BLaER1 treated with 17β-estradiol and CSF1 and Interleukin-3, amounts not matched to agents 10 nM and 100 nM (cell line): ENCODE results near the gene CSAD.

Source experiments
- H3K27ac ChIP-seq, 11 experiments: shearing (Covaris generic); formaldehyde crosslinking; 2 replicates each; pipeline ENCODE4 v1.8.1; 2022
- H3K27me3 ChIP-seq, 11 experiments: shearing (Covaris generic); formaldehyde crosslinking; 2 replicates each; pipeline ENCODE4 v1.8.1; 2022
- H3K36me3 ChIP-seq, 11 experiments: shearing (Covaris generic); formaldehyde crosslinking; 2 replicates each; pipeline ENCODE4 v1.8.1; 2022
- H3K4me1 ChIP-seq, 10 experiments: shearing (Covaris generic); formaldehyde crosslinking; 2 replicates each; pipeline ENCODE4 v1.8.1; 2022
- H3K4me2 ChIP-seq, 11 experiments: shearing (Covaris generic); formaldehyde crosslinking; 2 replicates each; pipeline ENCODE4 v1.8.1; 2022
- H3K4me3 ChIP-seq, 10 experiments: shearing (Covaris generic); formaldehyde crosslinking; 2 replicates each; pipeline ENCODE4 v1.8.1; 2022
- H3K9ac ChIP-seq, 11 experiments: shearing (Covaris generic); formaldehyde crosslinking; 2 replicates each; pipeline ENCODE4 v1.8.1; 2022
- H3K9me3 ChIP-seq, 11 experiments: shearing (Covaris generic); formaldehyde crosslinking; replicated peaks in 1 of 11; 2 replicates each; pipeline ENCODE4 v1.8.1; 2022
- H4K20me1 ChIP-seq, 11 experiments: shearing (Covaris generic); formaldehyde crosslinking; 2 replicates each; pipeline ENCODE4 v1.8.1; 2022
- Cebpa-rat ChIP-seq, 11 experiments: shearing (Covaris generic); IDR thresholded peaks; 2 replicates each; pipeline ENCODE4 v1.8.1; 2022

CSAD gene

DNA sequence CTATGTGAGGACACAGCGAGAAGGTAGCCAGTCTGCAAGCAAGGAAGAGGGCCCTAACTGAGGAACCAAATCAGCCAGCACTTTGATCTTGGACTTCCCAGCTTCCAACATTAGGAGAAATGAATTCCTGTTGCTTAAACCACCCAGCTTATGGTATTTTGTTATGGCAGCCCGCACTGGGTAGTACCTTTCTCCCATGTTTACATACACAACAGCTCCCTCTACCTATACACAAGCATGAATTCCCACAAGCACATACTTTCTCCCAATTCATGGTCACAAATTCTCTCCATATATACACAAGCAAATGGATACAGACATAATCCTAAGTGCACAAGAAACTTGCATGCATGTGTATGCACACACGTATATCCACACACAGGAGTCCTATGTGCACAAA lies 19.0 kb upstream of the CSAD start:
- H3K27ac ChIP-seq, result peak overlapping the region in 8 of 11 experiments; percentile 39 to 69 (median 62); a peak in 12 of 22 replicates
- no peak for TF ChIP-seq Cebpa-rat (IDR thresholded peaks at IDR 0.05)
- H3K9ac ChIP-seq, result peak overlapping the region in 2 of 11 experiments; percentile 45 to 47; a peak in 3 of 22 replicates
- H3K4me1 ChIP-seq, result peaks cover 57 to 78% (median 68%) of the 10 kb centered on the region in 10 experiments
- H3K36me3 ChIP-seq, result peaks cover 0 to 39% (median 13%) of the 10 kb centered on the region in 11 experiments; a peak in 11 of 22 replicates
- no peaks in the 10 kb centered on the region for H3K9me3 ChIP-seq
- H4K20me1 ChIP-seq, result peaks cover 0 to 28% (median 0%) of the 10 kb centered on the region in 11 experiments; a peak in 5 of 22 replicates
- H3K4me3 ChIP-seq, result peak overlapping the region in 4 of 10 experiments; percentile 4 to 40 (median 25); a peak in 4 of 20 replicates
- no peaks in the 10 kb centered on the region for H3K27me3 ChIP-seq
- peak overlapping the region; percentile 78 to 99 (median 89) for H3K4me2 ChIP-seq

DNA sequence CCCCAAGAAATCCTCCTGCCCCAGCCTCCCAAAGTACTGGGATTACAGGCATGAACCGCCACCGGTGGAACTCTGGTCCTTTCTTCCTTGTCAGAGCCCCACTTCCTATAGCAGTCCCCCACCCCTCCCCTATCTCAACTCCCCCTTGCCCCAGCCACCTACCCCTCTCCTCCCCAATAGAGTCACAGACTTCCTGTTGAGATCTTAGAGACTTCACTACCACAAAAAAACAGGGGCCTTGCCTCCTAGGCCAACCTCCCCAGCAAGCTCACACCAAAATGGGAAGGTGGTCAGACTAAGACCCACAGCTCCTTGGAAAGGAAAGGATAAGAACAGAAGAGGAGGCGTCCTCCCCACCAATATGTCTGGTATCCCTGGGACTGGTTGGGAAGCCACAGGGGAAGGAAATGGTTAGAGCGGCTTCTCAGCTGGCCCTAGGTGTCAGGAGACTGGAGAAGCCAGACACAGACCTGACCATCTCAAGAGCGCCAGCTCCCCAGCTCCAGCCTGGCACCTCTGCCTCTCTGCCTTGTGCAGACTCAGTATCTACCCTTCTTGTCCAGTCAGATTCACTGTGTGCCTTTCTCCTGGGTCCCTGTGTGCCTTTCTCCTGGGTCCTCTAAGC lies 17.9 kb upstream of the CSAD start:
- Histone ChIP-seq H3K27me3 (no peaks in the 10 kb centered on the region), H4K20me1 (peaks cover 0 to 32% (median 0%) of the 10 kb centered on the region in 11 experiments; a peak in 6 of 22 replicates), H3K4me2 (peak overlapping the region; percentile 64 to 96 (median 81)), H3K9ac (peak overlapping the region in 8 of 11 experiments; percentile 6 to 52 (median 22); a peak in 8 of 22 replicates), H3K9me3 (no peaks in the 10 kb centered on the region), H3K4me3 (no peak overlapping the region), H3K36me3 (peaks cover 0 to 50% (median 13%) of the 10 kb centered on the region in 11 experiments; a peak in 11 of 22 replicates), H3K4me1 (peaks cover 55 to 67% (median 59%) of the 10 kb centered on the region in 10 experiments), H3K27ac (peak overlapping the region in 9 of 11 experiments; percentile 13 to 65 (median 48); a peak in 17 of 22 replicates)
- no peak for TF ChIP-seq Cebpa-rat (IDR thresholded peaks at IDR 0.05)

DNA sequence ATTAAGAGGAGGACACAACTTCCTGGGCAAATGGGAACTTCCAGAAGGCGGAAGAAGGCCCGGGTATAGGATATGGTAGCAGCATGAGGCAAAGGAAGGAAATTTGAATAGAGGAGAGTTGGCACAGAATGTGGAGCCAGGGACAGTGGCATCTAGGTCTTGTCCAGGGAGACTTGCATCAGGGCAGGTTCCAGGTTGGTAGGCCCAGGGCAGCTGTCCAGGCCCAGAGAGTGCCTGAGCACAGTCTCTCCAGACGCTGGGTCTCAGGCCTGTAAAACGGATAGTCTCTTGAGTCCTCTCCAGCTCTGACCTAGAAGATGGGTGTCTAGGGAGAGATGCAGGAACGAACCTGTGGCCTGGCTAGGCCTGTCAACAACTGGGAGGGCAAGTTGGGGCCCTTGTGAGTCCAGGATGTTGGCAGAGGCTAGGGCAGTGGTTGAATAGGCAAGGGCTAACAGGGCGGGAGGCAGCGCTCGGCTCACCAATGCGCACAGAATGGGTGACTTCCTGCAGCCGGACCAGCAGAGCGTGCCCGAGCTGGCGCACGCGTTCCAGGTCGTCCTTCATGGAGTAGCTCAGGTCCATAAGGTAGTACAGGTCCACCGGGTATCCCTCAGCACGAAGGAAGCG lies 16.4 kb upstream of the CSAD start:
- peak overlapping the region in 2 of 11 experiments; percentile 78 to 81; a peak in 5 of 22 replicates for H3K4me2 ChIP-seq
- H3K4me3 ChIP-seq, result no peak overlapping the region
- H3K9ac ChIP-seq, result no peak overlapping the region
- peaks cover 0 to 43% (median 0%) of the 10 kb centered on the region in 11 experiments; a peak in 6 of 22 replicates for H4K20me1 ChIP-seq
- H3K27me3 ChIP-seq, result no peaks in the 10 kb centered on the region
- H3K36me3 ChIP-seq, result peaks cover 2 to 65% (median 24%) of the 10 kb centered on the region in 11 experiments; a peak in 21 of 22 replicates
- H3K9me3 ChIP-seq, result no peaks in the 10 kb centered on the region
- no peak for TF ChIP-seq Cebpa-rat (IDR thresholded peaks at IDR 0.05)
- peaks cover 43 to 54% (median 49%) of the 10 kb centered on the region in 10 experiments for H3K4me1 ChIP-seq
- H3K27ac ChIP-seq, result peak overlapping the region in 3 of 11 experiments; percentile 27 to 60 (median 57); a peak in 3 of 22 replicates

DNA sequence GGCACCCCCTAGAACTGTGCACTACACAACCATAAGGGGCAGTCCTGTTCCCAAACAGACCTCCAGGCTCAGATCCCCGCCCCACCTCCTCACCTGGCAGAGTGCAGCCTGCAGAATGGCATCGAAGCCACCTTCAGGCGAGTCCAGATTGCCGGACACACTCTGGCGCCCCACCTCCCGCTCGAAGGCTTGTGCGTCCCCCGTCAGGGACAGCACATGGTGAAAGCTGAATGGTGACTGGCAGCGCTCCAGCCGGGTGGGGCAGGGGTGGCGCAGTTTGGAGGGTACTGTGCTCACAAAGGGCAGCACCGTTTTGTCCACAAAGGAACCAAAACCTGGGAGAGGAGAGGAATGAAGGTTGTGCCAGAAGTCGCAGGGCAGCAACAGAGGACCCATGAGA lies 15.8 kb upstream of the CSAD start:
- no peak overlapping the region for H3K4me2 ChIP-seq

DNA sequence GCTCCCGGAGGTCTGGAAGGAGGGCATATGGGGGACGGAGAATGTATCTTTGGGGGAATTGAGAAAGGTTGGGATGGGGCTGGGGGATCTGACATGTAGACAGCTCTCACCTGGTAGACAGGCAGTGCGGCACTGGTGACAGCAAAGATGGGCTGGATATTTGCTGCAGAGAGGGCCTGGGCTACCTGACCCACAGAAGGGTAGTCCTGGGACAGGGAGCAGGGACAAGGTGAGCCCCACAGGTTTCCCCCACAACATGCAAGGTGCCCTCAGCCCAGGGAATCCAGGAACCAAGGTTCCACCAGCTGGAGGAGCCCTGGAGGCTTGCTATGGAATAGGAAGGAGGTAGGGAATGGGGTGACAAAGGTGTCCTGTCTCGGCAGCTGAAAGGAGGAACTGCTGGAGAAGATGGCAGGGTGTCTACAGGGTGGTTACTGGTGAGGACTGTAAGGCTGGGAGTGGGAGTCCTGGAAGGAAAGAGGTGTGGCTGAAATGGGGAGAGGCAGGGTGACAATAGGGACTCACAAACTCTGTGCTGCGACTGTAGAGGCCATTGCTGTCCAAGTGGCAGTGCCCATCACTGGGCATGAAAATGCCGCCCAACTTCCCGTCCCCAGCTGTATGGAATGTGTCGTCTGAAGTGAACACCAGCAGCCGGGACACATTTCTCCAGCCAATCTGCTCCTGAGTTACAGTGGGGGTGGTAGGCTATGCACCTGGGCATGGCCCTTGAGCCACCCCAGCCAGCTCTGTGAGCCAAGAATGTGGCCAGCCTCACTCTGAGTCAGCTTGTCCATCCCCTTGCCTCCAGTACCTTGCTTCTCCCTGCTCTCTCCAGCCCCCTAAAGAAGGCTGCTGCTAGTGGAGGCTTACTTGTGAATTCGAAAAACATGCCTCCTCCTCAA lies 15.0 kb upstream of the CSAD start:
- no peak overlapping the region for H3K4me2 ChIP-seq
- TF ChIP-seq Cebpa-rat (IDR thresholded peaks at IDR 0.05), result no peak

More for the DNA sequence above, 15.8 kb upstream of the CSAD start:
- Histone ChIP-seq H3K4me3 (no peak overlapping the region), H3K27ac (no peak overlapping the region), H3K36me3 (peaks cover 8 to 71% (median 30%) of the 10 kb centered on the region in 11 experiments; a peak in 21 of 22 replicates), H3K27me3 (no peaks in the 10 kb centered on the region), H4K20me1 (peaks cover 0 to 49% (median 0%) of the 10 kb centered on the region in 11 experiments; a peak in 7 of 22 replicates), H3K9ac (no peak overlapping the region), H3K4me1 (peaks cover 37 to 50% (median 43%) of the 10 kb centered on the region in 10 experiments), H3K9me3 (no peaks in the 10 kb centered on the region)
- no peak for TF ChIP-seq Cebpa-rat (IDR thresholded peaks at IDR 0.05)

DNA sequence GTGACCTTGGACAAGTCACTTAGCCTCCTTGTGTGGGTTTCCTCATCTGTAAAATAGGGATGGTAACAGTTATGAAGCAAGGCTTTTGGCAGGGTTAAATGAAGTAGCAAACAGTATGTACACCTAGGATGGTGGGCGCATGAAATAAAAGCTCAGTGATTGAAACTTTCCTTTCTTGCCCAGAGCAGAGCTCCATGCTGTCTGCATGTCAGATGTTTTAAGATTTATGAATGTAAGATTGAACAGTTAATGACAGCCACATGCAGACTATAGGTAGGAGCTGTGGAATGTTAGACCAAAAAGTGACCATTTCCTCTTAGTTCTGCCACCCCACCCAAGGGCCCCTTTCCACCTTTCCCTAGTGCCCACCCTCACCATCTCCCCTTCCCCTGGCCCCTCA lies 14.2 kb upstream of the CSAD start:
- Histone ChIP-seq H3K27me3 (no peaks in the 10 kb centered on the region), H3K9me3 (no peaks in the 10 kb centered on the region), H3K9ac (no peak overlapping the region), H3K4me3 (no peak overlapping the region), H3K36me3 (peaks cover 16 to 83% (median 41%) of the 10 kb centered on the region in 11 experiments), H3K4me1 (peaks cover 22 to 37% (median 33%) of the 10 kb centered on the region in 10 experiments), H4K20me1 (peaks cover 0 to 50% (median 5%) of the 10 kb centered on the region in 11 experiments; a peak in 12 of 22 replicates), H3K27ac (no peak overlapping the region), H3K4me2 (no peak overlapping the region)
- TF ChIP-seq Cebpa-rat (IDR thresholded peaks at IDR 0.05), result no peak

More for the DNA sequence above, 15.0 kb upstream of the CSAD start:
- Histone ChIP-seq H3K27ac (no peak overlapping the region), H3K36me3 (peaks cover 16 to 78% (median 37%) of the 10 kb centered on the region in 11 experiments), H3K4me3 (no peak overlapping the region), H3K9me3 (no peaks in the 10 kb centered on the region), H3K9ac (no peak overlapping the region), H4K20me1 (peaks cover 0 to 50% (median 4%) of the 10 kb centered on the region in 11 experiments; a peak in 8 of 22 replicates), H3K4me1 (peaks cover 30 to 43% (median 36%) of the 10 kb centered on the region in 10 experiments), H3K27me3 (no peaks in the 10 kb centered on the region)

DNA sequence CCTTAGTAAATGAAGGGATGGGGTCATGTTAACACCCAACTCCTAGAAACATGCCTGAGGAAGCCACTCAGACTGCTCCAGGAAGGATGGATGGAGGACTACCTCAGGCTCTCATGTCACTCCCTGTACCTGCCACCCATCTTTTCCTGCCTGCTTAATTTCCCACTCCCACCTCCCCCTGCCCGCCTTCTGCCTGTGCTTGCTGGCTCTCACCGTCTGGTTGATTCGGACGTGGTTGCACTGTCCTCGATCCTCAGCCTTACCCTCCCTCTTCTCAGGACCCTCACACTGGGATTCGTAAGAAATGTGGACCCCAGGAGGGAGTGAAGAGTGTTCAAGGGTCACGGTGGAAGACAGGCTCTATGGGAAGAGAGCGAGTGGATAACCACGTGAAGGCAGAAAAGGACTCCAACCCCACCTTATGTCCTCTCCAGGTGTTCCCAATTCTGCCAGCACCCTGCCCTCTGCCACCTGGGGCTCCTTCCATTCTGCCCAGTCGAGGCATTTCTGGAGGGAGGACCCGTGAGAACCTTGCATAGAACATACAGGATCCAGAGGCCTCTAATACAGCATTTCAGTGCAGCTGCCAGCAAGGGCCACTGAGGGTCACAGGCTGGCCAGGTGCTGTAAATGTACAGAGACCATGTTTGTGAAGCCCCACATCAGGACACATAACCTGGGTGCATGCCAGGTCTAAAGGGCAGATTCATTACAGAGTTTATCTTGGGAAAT lies 13.4 kb upstream of the CSAD start:
- H3K27me3 ChIP-seq, result no peaks in the 10 kb centered on the region
- peaks cover 16 to 83% (median 41%) of the 10 kb centered on the region in 11 experiments for H3K36me3 ChIP-seq
- TF ChIP-seq Cebpa-rat (IDR thresholded peaks at IDR 0.05), result no peak

DNA sequence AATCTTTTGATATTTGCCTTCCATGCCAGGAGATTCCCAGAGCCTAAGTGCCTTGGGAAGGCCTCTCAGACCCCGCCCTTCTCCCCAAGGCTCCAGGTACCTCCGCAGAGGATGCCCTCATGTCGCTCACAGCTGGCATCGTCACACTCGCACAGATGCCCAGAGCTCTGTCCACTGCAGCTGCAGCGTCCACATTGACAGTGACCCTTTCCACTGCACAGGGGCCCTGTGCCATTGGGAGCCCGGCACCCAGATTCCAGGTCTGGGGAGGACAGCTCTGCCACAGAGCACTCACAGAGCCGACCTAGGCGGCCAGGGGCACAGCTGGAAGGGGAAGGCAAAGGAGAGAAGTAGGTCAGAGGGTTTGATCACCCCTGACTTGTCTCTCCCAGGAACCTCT lies 12.3 kb upstream of the CSAD start:
- TF ChIP-seq Cebpa-rat (IDR thresholded peaks at IDR 0.05), result no peak
- H3K9me3 ChIP-seq, result no peaks in the 10 kb centered on the region
- no peak overlapping the region for H3K4me3 ChIP-seq
- peaks cover 15 to 30% (median 21%) of the 10 kb centered on the region in 10 experiments for H3K4me1 ChIP-seq
- no peaks in the 10 kb centered on the region for H3K27me3 ChIP-seq
- no peak overlapping the region for H3K4me2 ChIP-seq
- H4K20me1 ChIP-seq, result peaks cover 0 to 50% (median 13%) of the 10 kb centered on the region in 11 experiments; a peak in 13 of 22 replicates
- H3K27ac ChIP-seq, result no peak overlapping the region
- no peak overlapping the region for H3K9ac ChIP-seq
- peaks cover 27 to 94% (median 52%) of the 10 kb centered on the region in 11 experiments for H3K36me3 ChIP-seq

More for the DNA sequence above, 13.4 kb upstream of the CSAD start:
- no peak overlapping the region for H3K27ac ChIP-seq
- H4K20me1 ChIP-seq, result peaks cover 0 to 48% (median 6%) of the 10 kb centered on the region in 11 experiments; a peak in 11 of 22 replicates
- H3K4me1 ChIP-seq, result peaks cover 16 to 36% (median 31%) of the 10 kb centered on the region in 10 experiments
- no peak overlapping the region for H3K4me3 ChIP-seq
- no peaks in the 10 kb centered on the region for H3K9me3 ChIP-seq
- no peak overlapping the region for H3K4me2 ChIP-seq
- no peak overlapping the region for H3K9ac ChIP-seq
